ENCODE measurements around the gene MIPOL1. TPM values are rescaled to one million over a fixed set of nuclear protein-coding genes. Genes with fewer than 3 reads are reported as not detected.
"Not testable (repeated sequence)": the region's sequence is repeated elsewhere in the genome, so short reads cannot be mapped to it uniquely, and the experiment has no call there.

Gene MIPOL1
- total RNA-seq, 1 donor from 2014 or later: not detected

DNA sequence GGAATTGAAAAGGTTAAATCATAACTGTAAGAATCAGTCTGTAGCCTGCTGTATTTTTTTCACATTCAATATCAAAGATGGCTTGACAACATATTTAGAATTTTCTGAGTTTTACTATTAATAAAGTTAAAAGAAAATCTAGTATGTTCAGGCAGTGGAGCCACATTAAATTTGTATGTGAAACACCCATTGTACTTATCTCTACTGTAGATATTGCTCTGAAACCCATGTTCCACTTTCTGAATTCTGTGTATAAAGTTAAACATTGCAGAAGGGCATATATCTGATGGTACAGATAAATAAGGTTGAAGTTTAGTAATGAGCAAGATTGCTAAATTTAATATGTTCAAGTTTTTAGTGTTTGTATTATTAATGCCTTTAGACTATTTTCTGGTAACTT lies 224.6 kb downstream of the MIPOL1 start:
- Mint-ChIP-seq H3K4me3 (no peak overlapping the region), H3K27me3 (no peaks in the 10 kb centered on the region), H3K36me3 (ENCODE audit: low read depth) (no peaks in the 10 kb centered on the region), H3K27ac (no peak overlapping the region), H3K4me1 (no peaks in the 10 kb centered on the region), H3K9me3 (peaks cover 3% of the 10 kb centered on the region)
- DNase-seq: no peak
- intact Hi-C loops (cut with micrococcal nuclease): no loop called here

DNA sequence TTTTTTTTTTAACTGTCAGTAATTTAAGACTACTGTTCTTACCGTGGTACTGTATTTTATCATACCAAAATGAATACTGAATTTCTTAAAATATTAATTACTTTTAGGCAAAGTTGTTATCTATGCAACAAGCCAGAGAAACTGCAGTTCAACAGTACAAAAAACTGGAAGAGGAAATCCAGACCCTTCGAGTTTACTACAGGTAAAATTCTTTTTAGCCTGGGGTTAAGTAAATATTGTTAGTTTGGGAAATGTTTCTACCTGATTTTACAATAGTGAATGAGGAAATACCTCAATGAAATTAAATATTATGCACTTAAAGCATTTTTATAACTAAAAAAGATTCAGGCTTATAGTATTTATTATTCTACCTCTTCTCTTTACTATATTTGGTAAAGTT lies 225.0 kb downstream of the MIPOL1 start:
- no peak overlapping the region for H3K4me3 Mint-ChIP-seq
- intact Hi-C loops (cut with micrococcal nuclease): no loop called here
- H3K27ac Mint-ChIP-seq: no peak overlapping the region
- no peaks in the 10 kb centered on the region for H3K4me1 Mint-ChIP-seq
- H3K9me3 Mint-ChIP-seq: peaks cover 3% of the 10 kb centered on the region
- DNase-seq: no peak
- no peaks in the 10 kb centered on the region for H3K27me3 Mint-ChIP-seq
- no peaks in the 10 kb centered on the region for H3K36me3 Mint-ChIP-seq (ENCODE audit: low read depth)

DNA sequence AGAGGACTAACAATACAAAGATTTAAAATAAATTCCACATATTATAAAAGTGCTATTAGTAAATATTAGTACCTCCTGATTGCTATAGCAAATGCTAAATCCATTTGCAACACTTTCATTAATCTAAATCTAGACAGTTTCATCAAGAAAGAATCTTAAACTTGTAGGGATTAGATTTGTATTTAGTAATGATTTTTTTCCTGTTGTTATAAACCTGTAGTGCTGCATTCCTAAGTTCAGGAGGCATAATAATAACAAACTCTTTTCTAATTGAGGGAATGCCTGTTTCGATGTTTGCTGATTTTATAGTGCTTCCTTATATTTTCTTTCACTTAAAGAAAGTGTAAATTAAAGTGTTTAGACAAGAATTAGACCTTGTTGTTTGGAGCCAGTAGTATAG lies 231.2 kb downstream of the MIPOL1 start:
- no peak overlapping the region for H3K4me3 Mint-ChIP-seq
- H3K36me3 Mint-ChIP-seq (ENCODE audit: low read depth): no peaks in the 10 kb centered on the region
- H3K27me3 Mint-ChIP-seq: no peaks in the 10 kb centered on the region
- intact Hi-C loops (cut with micrococcal nuclease): no loop called here
- no peaks in the 10 kb centered on the region for H3K4me1 Mint-ChIP-seq
- H3K27ac Mint-ChIP-seq: no peak overlapping the region
- peaks cover 3% of the 10 kb centered on the region for H3K9me3 Mint-ChIP-seq
- DNase-seq: no peak

DNA sequence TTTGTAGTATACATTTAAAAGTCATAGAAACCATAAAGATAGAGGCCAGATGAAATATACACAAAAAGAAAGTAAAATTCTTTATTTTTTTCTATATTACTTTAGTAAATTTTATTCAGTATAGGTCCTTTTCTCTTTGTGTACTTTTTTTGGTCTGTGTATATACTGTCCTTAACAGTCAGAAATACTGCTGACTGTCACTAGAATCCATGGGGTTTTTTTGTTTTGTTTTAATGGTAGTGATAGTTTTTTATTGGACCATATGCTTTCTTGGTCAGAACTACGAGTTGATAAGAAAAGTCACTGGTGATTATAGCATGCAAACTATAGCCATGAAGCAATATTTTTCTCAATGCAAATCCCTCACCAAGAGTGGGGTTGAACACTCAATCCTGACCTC lies 231.9 kb downstream of the MIPOL1 start:
- intact Hi-C loops (cut with micrococcal nuclease): no loop called here
- Mint-ChIP-seq H3K27me3 (no peaks in the 10 kb centered on the region), H3K9me3 (peaks cover 3% of the 10 kb centered on the region), H3K36me3 (ENCODE audit: low read depth) (no peaks in the 10 kb centered on the region), H3K27ac (no peak overlapping the region), H3K4me3 (no peak overlapping the region), H3K4me1 (no peaks in the 10 kb centered on the region)
- DNase-seq: no peak

DNA sequence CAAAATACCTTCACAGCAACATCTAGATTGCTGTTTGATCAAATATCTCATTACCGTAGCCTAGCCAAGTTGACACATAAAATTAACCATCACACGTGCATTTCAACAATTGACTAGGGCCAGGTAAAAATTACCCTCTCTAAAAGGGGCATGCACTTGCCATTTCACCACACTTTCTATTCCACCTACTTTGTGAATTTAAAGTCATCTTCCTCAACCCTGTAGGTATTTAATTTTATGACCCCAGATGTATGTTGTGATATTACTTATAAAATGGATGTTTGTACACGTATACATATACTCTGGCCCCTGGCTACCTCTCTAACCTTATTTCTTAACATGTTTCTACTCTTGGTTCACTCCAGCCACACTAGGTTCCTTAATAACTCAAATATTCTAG lies 237.1 kb downstream of the MIPOL1 start:
- Mint-ChIP-seq H3K9me3 (peaks cover 3% of the 10 kb centered on the region), H3K4me3 (no peak overlapping the region), H3K4me1 (no peaks in the 10 kb centered on the region), H3K36me3 (ENCODE audit: low read depth) (no peaks in the 10 kb centered on the region), H3K27ac (no peak overlapping the region), H3K27me3 (no peaks in the 10 kb centered on the region)
- DNase-seq: no peak
- intact Hi-C loops (cut with micrococcal nuclease): no loop called here

DNA sequence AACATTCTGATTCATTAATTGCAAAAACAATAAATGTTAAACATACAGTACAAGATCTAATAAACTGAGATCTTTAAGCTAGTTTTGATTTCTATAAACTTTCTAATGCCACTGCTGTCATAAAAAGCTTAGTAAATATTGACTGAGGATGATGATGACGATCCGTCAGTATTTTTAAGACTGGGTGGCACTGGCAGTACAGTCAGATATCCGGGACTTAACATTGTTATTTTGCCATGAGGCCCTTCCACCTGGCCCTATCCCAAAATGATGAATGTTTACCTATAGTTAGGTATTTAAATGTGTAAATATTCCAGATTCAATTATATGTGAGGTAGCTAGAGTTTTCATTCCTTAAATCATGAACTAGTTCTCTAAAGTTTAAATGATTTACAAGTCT lies 238.8 kb downstream of the MIPOL1 start:
- H3K4me3 Mint-ChIP-seq: no peak overlapping the region
- H3K36me3 Mint-ChIP-seq (ENCODE audit: low read depth): no peaks in the 10 kb centered on the region
- peaks cover 3% of the 10 kb centered on the region for H3K9me3 Mint-ChIP-seq
- no peaks in the 10 kb centered on the region for H3K4me1 Mint-ChIP-seq
- H3K27ac Mint-ChIP-seq: no peak overlapping the region
- DNase-seq: no peak
- H3K27me3 Mint-ChIP-seq: no peaks in the 10 kb centered on the region
- intact Hi-C loops (cut with micrococcal nuclease): no loop called here

DNA sequence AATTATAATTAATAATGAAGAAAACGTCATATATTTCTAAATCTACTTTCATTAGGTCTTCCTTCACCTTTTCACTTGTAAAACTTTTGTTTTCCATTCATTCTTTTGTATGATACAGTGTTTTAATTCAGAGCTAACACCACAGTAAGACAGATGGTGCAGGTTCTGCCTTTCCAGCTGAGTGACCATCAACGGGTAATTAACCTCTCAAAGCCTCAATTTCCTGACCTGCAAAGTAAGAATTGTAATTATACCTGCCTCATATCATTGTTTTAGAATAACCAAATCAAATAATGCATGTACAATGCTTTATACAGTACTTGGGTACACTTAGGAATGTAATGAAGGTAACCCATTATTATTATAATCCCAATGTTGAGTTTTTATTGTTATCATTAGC lies 239.8 kb downstream of the MIPOL1 start:
- no peak for DNase-seq
- intact Hi-C loops (cut with micrococcal nuclease): no loop called here
- H3K27ac Mint-ChIP-seq: no peak overlapping the region
- H3K4me3 Mint-ChIP-seq: no peak overlapping the region
- H3K9me3 Mint-ChIP-seq: peaks cover 3% of the 10 kb centered on the region
- no peaks in the 10 kb centered on the region for H3K36me3 Mint-ChIP-seq (ENCODE audit: low read depth)
- no peaks in the 10 kb centered on the region for H3K27me3 Mint-ChIP-seq
- no peaks in the 10 kb centered on the region for H3K4me1 Mint-ChIP-seq

DNA sequence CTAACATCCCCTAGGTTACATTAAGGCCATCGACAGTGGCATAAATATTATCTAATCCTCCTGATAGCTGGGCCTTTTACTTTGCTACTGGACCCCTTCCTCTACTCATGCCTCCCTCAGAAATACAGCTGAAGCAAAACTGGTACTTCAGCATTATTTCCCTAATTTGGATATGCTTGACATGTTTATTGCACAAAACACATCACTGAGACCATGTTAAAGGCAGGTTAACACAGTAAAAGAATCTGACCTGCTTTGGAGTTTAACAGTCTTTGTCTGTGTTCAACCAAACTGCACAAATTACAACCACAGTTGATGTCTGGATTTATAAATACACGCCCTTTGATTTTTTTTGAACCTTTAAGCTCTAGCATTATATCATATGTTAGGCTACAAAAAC lies 240.7 kb downstream of the MIPOL1 start:
- Mint-ChIP-seq H3K9me3 (peaks cover 3% of the 10 kb centered on the region), H3K27me3 (no peaks in the 10 kb centered on the region), H3K4me1 (no peaks in the 10 kb centered on the region), H3K4me3 (no peak overlapping the region), H3K36me3 (ENCODE audit: low read depth) (no peaks in the 10 kb centered on the region), H3K27ac (no peak overlapping the region)
- intact Hi-C loops (cut with micrococcal nuclease): no loop called here
- no peak for DNase-seq

DNA sequence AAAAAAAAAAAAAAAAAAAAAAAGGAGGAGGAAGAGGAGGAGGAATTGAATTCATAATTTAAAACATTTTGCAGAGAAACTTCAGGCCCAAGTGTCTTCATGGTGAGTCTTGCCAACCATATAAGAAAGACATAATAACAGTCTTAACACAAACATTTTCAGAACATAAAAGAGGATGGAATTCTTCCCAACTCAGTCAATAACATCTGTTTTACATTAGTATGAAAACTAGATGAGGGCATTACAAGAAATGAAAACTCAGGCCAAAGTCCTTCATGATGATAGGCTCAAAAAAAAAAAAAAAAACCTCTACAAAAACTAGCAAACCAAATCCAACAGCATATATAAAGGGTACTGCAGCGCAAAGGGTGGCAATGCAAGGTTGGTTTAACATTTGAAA lies 245.7 kb downstream of the MIPOL1 start:
- Mint-ChIP-seq H3K27me3 (no peaks in the 10 kb centered on the region), H3K36me3 (ENCODE audit: low read depth) (no peaks in the 10 kb centered on the region), H3K4me3 (no peak overlapping the region), H3K9me3 (no peaks in the 10 kb centered on the region), H3K4me1 (no peaks in the 10 kb centered on the region), H3K27ac (no peak overlapping the region)
- intact Hi-C loops (cut with micrococcal nuclease): no loop called here
- DNase-seq: no peak

DNA sequence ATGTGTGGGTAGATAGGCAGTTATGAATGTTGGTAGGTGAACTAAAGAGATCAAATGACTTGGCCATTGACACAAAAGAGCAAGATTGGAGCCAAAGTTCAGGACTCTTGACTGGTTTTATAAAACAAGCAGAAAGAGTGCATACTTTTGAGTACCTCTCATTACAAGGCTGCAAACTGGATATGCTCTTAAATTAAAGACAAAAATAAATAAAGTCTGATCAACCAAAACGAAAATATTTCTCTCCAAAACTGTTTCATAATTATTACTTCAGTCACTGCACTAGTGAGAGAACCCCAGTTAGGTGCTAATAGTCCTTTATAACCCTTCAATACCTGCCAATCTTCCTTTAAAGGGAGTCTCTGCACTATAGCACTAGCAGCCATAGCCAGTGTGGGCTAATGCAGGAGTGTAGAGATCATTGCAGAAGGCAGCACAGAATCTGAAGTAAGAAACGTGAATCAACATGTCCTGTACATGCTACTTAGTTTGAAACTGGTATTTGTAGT lies 250.2 kb downstream of the MIPOL1 start:
- no peak for DNase-seq
- no peaks in the 10 kb centered on the region for H3K27me3 Mint-ChIP-seq

DNA sequence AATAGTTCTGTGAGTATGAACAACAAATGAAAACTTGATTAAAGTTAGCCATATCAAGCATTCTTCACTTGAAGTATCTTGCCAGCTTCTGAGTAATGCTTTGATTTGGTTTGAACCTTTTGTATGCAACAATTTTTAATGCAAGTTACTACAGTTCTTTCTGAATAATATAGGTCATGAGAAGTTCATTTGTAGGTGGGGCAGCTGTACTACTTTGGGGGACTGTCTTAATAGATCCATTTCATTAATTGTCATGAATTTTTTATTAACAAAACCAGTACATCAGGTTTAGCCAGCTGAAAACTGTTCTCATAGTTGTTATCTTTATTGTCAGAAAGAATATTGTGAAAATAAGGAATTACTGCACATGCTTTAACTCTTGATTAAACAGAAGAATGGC lies 254.6 kb downstream of the MIPOL1 start:
- DNase-seq: no peak
- H3K27me3 Mint-ChIP-seq: no peaks in the 10 kb centered on the region
- no peak overlapping the region for H3K27ac Mint-ChIP-seq
- no peaks in the 10 kb centered on the region for H3K36me3 Mint-ChIP-seq (ENCODE audit: low read depth)
- no peaks in the 10 kb centered on the region for H3K9me3 Mint-ChIP-seq
- H3K4me1 Mint-ChIP-seq: no peaks in the 10 kb centered on the region
- H3K4me3 Mint-ChIP-seq: no peak overlapping the region
- intact Hi-C loops (cut with micrococcal nuclease): no loop called here

More for the DNA sequence above, 250.2 kb downstream of the MIPOL1 start:
- no peaks in the 10 kb centered on the region for H3K36me3 Mint-ChIP-seq (ENCODE audit: low read depth)
- H3K4me1 Mint-ChIP-seq: no peaks in the 10 kb centered on the region
- H3K27ac Mint-ChIP-seq: no peak overlapping the region
- intact Hi-C loops (cut with micrococcal nuclease): no loop called here
- no peaks in the 10 kb centered on the region for H3K9me3 Mint-ChIP-seq
- H3K4me3 Mint-ChIP-seq: no peak overlapping the region

DNA sequence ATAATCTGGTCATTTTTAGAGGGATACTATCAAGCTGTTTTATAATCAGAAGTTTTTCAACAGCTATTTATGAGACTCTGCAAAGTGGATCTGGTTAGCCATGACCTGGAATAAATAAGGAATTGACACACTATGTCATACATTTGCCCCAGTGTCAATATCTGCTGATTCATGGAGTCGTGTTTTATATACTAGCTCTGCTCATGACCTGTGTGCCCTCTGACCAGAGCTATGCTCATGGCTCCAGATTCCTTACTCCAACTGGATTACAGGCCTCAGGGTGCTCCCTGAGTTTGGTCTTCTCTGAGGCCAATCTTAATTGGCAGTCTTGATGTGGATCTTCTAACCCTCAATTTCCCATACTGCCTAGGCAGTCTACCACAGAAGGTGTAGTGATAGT lies 256.2 kb downstream of the MIPOL1 start:
- H3K4me1 Mint-ChIP-seq: no peaks in the 10 kb centered on the region
- no peaks in the 10 kb centered on the region for H3K36me3 Mint-ChIP-seq (ENCODE audit: low read depth)
- H3K27me3 Mint-ChIP-seq: no peaks in the 10 kb centered on the region
- no peak overlapping the region for H3K27ac Mint-ChIP-seq
- intact Hi-C loops (cut with micrococcal nuclease): no loop called here
- DNase-seq: no peak
- no peaks in the 10 kb centered on the region for H3K9me3 Mint-ChIP-seq
- no peak overlapping the region for H3K4me3 Mint-ChIP-seq

DNA sequence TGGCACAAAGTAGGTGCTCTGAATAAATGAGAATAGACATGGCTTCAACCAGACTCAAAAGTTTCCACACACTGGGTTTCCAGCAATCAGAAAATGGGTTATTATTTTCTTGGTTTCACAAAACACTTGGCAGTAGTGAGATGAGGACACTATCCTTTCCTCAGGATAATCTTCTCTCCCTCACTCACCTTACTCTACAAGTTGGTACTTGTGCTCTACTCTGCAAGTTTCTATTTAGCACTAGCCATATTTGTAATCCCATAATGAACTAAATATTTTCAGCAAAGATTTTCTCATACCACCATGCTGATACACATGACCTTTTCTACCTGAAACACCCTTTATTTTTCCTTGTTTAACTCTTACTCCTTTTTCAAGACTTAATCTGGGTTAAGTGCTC lies 259.6 kb downstream of the MIPOL1 start:
- H3K9me3 Mint-ChIP-seq: peaks cover 4% of the 10 kb centered on the region

DNA sequence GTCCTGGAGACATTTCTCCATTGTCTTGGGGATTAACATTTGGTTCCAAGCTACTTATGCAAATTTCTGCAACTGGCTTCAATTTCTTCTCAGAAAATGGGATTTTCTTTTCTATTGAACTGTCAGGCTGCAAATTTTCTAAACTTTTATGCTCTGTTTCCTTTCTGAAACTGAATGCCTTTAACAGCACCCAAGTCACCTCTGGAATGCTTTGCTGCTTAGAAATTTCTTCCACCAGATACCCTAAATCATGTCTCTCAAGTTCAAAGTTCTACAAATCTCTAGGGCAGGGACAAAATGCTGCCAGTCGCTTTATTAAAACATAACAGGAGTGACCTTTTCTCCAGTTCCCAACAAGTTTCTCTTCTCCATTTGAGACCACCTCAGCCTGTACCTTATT lies 264.7 kb downstream of the MIPOL1 start:
- H3K9me3 Mint-ChIP-seq; H3K36me3 Mint-ChIP-seq (ENCODE audit: low read depth); DNase-seq; H3K27ac Mint-ChIP-seq; H3K4me1 Mint-ChIP-seq; intact Hi-C loops (cut with micrococcal nuclease); H3K27me3 Mint-ChIP-seq; H3K4me3 Mint-ChIP-seq: not testable (repeated sequence)

More for the DNA sequence above, 259.6 kb downstream of the MIPOL1 start:
- intact Hi-C loops (cut with micrococcal nuclease): no loop called here
- H3K27ac Mint-ChIP-seq: no peak overlapping the region
- H3K36me3 Mint-ChIP-seq (ENCODE audit: low read depth): no peaks in the 10 kb centered on the region
- no peak for DNase-seq
- no peaks in the 10 kb centered on the region for H3K27me3 Mint-ChIP-seq
- H3K4me1 Mint-ChIP-seq: no peaks in the 10 kb centered on the region
- no peak overlapping the region for H3K4me3 Mint-ChIP-seq

DNA sequence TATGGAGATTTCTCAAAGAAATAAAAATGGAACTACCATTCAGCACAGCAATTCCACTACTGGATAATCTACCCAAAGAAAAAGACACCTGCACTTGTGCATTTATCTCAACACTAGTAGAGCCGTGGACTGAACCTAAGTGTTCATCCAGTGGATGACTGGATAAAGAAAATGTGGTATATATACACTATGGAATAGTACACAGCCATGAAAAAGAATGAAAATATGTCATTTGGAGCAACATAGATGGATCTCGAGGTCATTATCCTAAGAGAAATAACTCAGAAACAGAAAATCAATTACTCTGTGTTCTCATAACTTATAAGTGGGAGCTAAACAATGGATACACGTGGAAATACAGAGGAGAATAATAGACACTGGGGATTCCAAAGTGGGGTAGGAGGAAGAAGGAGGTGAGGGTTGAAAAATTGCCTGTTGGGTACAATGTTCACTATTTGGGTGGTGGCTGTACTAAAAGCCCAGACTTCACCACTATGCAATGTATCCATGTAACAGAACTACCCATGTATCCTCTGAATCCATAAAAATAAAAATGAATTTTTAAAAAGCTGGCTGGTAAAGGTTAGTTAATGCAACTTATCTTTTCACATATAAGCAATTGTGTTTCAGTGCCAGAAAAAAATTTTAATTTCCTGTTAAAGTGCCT lies 266.6 kb downstream of the MIPOL1 start:
- intact Hi-C loops (cut with micrococcal nuclease): no loop called here
- Mint-ChIP-seq H3K27me3 (no peaks in the 10 kb centered on the region), H3K36me3 (ENCODE audit: low read depth) (no peaks in the 10 kb centered on the region), H3K27ac (no peak overlapping the region), H3K4me1 (no peaks in the 10 kb centered on the region), H3K9me3 (peaks cover 10% of the 10 kb centered on the region), H3K4me3 (no peak overlapping the region)
- DNase-seq: no peak

All from activated CD4-positive, alpha-beta T cell treated with anti-CD3 and anti-CD28 coated beads, Interleukin-2, amount 10 ng/mL, durations not matched to agents 24 days and 14 days (primary cell).